Stimulated activated CD8-positive, alpha-beta memory T cell treated with anti-CD3 and anti-CD28 coated beads, Interleukin-7, amount 100 ng/mL, for 48 hours (primary cell): ENCODE results near the gene IL12RB2.
A peak's percentile ranks its signal among the peaks of the same experiment; 100 is the strongest.
"Not testable (repeated sequence)": the region's sequence is repeated elsewhere in the genome, so short reads cannot be mapped to it uniquely, and the experiment has no call there.

Experiments used
- DNase-seq, 2 donors: peaks; one replicate each; pipeline ENCODE4 v3.0.0-alpha.2; 2020; ENCODE audit warnings: low read depth in 1 of 2; ENCODE audit errors: extremely low read depth in 1 of 2

The IL12RB2 gene

GRCh38 chr1:67430358-67431155, 122.9 kb downstream of the IL12RB2 start, which contains the start of gene SERBP1:
SERBP1 (minus strand) TSS chr1:67430402; CDS start chr1:67430300, 102 bp downstream.
- DNase-seq: peak; percentile 88 to 90

GRCh38 chr1:67431156-67431765, 123.6 kb downstream of the IL12RB2 start:
- DNase-seq: no peak

GRCh38 chr1:67431869-67432578, 124.4 kb downstream of the IL12RB2 start:
- DNase-seq: no peak

- DNase-seq: no peak
These were observed 125.1 kb downstream of the IL12RB2 start for GRCh38 chr1:67432745-67433144.

- no peak for DNase-seq
These were observed 126.2 kb downstream of the IL12RB2 start for GRCh38 chr1:67433837-67434236.

- DNase-seq: no peak
These were observed 126.8 kb downstream of the IL12RB2 start for GRCh38 chr1:67434491-67434890.

- no peak for DNase-seq
These were observed 128.9 kb downstream of the IL12RB2 start for GRCh38 chr1:67436511-67437055.

- no peak for DNase-seq
These were observed 130.3 kb downstream of the IL12RB2 start for GRCh38 chr1:67437961-67438360.

- DNase-seq: no peak
These were observed 131.8 kb downstream of the IL12RB2 start for GRCh38 chr1:67439277-67440029.

GRCh38 chr1:67440339-67440738, 132.7 kb downstream of the IL12RB2 start:
- DNase-seq: no peak

GRCh38 chr1:67441183-67441582, 133.5 kb downstream of the IL12RB2 start:
- DNase-seq: peak in 1 of 2 donors; percentile 7

GRCh38 chr1:67441739-67442281, 134.1 kb downstream of the IL12RB2 start:
- DNase-seq: no peak

GRCh38 chr1:67446014-67446413, 138.3 kb downstream of the IL12RB2 start:
- DNase-seq: not testable (repeated sequence)
